HepG2 (cell line): Measurements from ENCODE around the gene EPHA2. TPM values are rescaled to one million over a fixed set of nuclear protein-coding genes. Genes with fewer than 3 reads are reported as not detected.

Experiments used
- CBX1 ChIP-seq: IDR thresholded peaks from one replicate; pipeline ENCODE4 v1.6.1; 2016; ENCODE audit warnings: antibody characterized with exemption, low read depth
- CEBPB ChIP-seq: IDR thresholded peaks from 2 replicates; pipeline ENCODE4 v1.6.1; 2011; ENCODE audit warnings: low read depth, low read length, improper control_type of control experiment, borderline replicate concordance
- CHCHD3 ChIP-seq: sonication (generic); formaldehyde crosslinking; IDR thresholded peaks from 2 replicates; pipeline ENCODE4 v1.8.0; 2022; ENCODE audit warnings: mild to moderate bottlenecking, missing genetic modification reagents, moderate library complexity
- EZH2 ChIP-seq: conservative IDR thresholded peaks from 2 replicates; pipeline ENCODE4 v1.6.1; 2012; ENCODE audit warnings: mild to moderate bottlenecking, low read depth, low read length, moderate library complexity
- GABPA ChIP-seq, 2 experiments: IDR thresholded peaks; 2 replicates each; pipeline ENCODE4 v1.6.1; 2011 to 2016; ENCODE audit warnings: low read depth in 2 of 2, low read length in 1 of 2, missing biosample characterization in 1 of 2, missing genetic modification characterization in 1 of 2
- KLF9 ChIP-seq: IDR thresholded peaks from 2 replicates; pipeline ENCODE4 v1.6.1; 2016; ENCODE audit warnings: low read depth
- MYNN ChIP-seq: sonication (generic); formaldehyde crosslinking; IDR thresholded peaks from 2 replicates; pipeline ENCODE4 v1.4.0; 2020; ENCODE audit warnings: mild to moderate bottlenecking, low read depth, missing genetic modification reagents
- PHB2 ChIP-seq: fragments of 450-650 bp; IDR thresholded peaks from 2 replicates; pipeline ENCODE4 v1.6.1; 2018; ENCODE audit not compliant: partially characterized antibody
- PLRG1 ChIP-seq: fragments of 450-650 bp; conservative IDR thresholded peaks from 2 replicates; pipeline ENCODE4 v1.6.1; 2016
- RFX1 ChIP-seq: fragments of 450-650 bp; IDR thresholded peaks from 2 replicates; pipeline ENCODE4 v1.6.1; 2017
- RNF2 ChIP-seq: fragments of 450-650 bp; conservative IDR thresholded peaks from 2 replicates; pipeline ENCODE4 v1.6.1; 2016; ENCODE audit warnings: low read depth
- SIN3B ChIP-seq: fragments of 150-350 bp; IDR thresholded peaks from 2 replicates; pipeline ENCODE4 v1.6.1; 2014; ENCODE audit warnings: low read length
- SMAD1 ChIP-seq: sonication (generic); formaldehyde crosslinking; IDR thresholded peaks from 2 replicates; pipeline ENCODE4 v1.4.0; 2020; ENCODE audit warnings: missing genetic modification reagents, low read depth, mild to moderate bottlenecking, borderline replicate concordance
- TOPORS ChIP-seq: sonication (generic); formaldehyde crosslinking; IDR thresholded peaks from 2 replicates; pipeline ENCODE4 v1.8.0; 2023; ENCODE audit warnings: mild to moderate bottlenecking, missing genetic modification reagents
- YY1 ChIP-seq: IDR thresholded peaks from 2 replicates; pipeline ENCODE4 v1.6.1; 2011; ENCODE audit warnings: low read length, low read depth, moderate library complexity, mild to moderate bottlenecking; ENCODE audit not compliant: insufficient read depth, insufficient replicate concordance
- ZNF296 ChIP-seq: sonication (generic); formaldehyde crosslinking; conservative IDR thresholded peaks from 2 replicates; pipeline ENCODE4 v1.5.0; 2020; ENCODE audit warnings: mild to moderate bottlenecking, missing genetic modification reagents
- ZNF775 ChIP-seq: sonication (generic); formaldehyde crosslinking; IDR thresholded peaks from 2 replicates; pipeline ENCODE4 v1.4.0; 2020; ENCODE audit warnings: missing genetic modification reagents, mild to moderate bottlenecking, moderate library complexity, borderline replicate concordance
- ZSCAN12 ChIP-seq: sonication (generic); formaldehyde crosslinking; IDR thresholded peaks from 2 replicates; pipeline ENCODE4 v1.9.0; 2021; ENCODE audit warnings: mild to moderate bottlenecking, missing genetic modification reagents
- polyA plus RNA-seq, 8 experiments: library from polyadenylated mRNA; depleted of rRNA in 3 of 8; stranded (reverse) in 7 of 8; unstranded in 1 of 8; fragments of >200 nt; fragmentation: Illumina TruSeq in 4 of 8; extraction: Trizol in 4 of 8; gene quantifications; 2 replicates each; pipeline versions ENCODE4 v1.2.1 to v1.2.3, GENCODE V29; 2011 to 2016; ENCODE audit warnings: low read depth in 4 of 8, missing spikeins in 1 of 8, mixed read lengths in 1 of 8; ENCODE audit not compliant: insufficient read depth in 1 of 8
- total RNA-seq, 5 experiments: library from RNA; depleted of rRNA; stranded (reverse); fragments of >200 nt; fragmentation: Illumina TruSeq; extraction: Trizol; gene quantifications; 2 replicates each; pipeline ENCODE4 v1.2.3, GENCODE V29; 2016; ENCODE audit warnings: low read depth in 1 of 5
- TF ChIP-seq, protein P1 (sequence below): IDR thresholded peaks from 2 replicates; pipeline ENCODE4 v1.6.1; 2016; ENCODE audit warnings: low read depth, control low read depth
- TF ChIP-seq, protein P2 (sequence below): sonication (generic); formaldehyde crosslinking; IDR thresholded peaks from 2 replicates; pipeline ENCODE4 v1.5.0; 2020; ENCODE audit warnings: mild to moderate bottlenecking, missing genetic modification reagents
- TF ChIP-seq, protein P3 (sequence below): sonication (generic); formaldehyde crosslinking; IDR thresholded peaks from 2 replicates; pipeline ENCODE4 v1.8.1; 2023; ENCODE audit warnings: mild to moderate bottlenecking, inconsistent platforms, moderate library complexity, missing genetic modification reagents, borderline replicate concordance
- TF ChIP-seq, protein P4 (sequence below): sonication (generic); formaldehyde crosslinking; IDR thresholded peaks from 2 replicates; pipeline ENCODE4 v1.8.1; 2023; ENCODE audit warnings: mild to moderate bottlenecking, moderate library complexity, missing genetic modification reagents
- TF ChIP-seq, protein P5 (sequence below): sonication (generic); formaldehyde crosslinking; IDR thresholded peaks from 2 replicates; pipeline ENCODE4 v1.4.0; 2020; ENCODE audit warnings: mild to moderate bottlenecking, low read depth, missing genetic modification reagents
- TF ChIP-seq, protein P6 (sequence below): sonication (generic); formaldehyde crosslinking; IDR thresholded peaks from 2 replicates; pipeline ENCODE4 v1.4.0; 2020; ENCODE audit warnings: missing genetic modification reagents

EPHA2 gene
- total and polyA plus RNA-seq, 2 of the 13 experiments (the other 11 are each of a cell fraction or from before 2014, with no cell fraction given) = 33.6 to 53.6 TPM

DNA sequence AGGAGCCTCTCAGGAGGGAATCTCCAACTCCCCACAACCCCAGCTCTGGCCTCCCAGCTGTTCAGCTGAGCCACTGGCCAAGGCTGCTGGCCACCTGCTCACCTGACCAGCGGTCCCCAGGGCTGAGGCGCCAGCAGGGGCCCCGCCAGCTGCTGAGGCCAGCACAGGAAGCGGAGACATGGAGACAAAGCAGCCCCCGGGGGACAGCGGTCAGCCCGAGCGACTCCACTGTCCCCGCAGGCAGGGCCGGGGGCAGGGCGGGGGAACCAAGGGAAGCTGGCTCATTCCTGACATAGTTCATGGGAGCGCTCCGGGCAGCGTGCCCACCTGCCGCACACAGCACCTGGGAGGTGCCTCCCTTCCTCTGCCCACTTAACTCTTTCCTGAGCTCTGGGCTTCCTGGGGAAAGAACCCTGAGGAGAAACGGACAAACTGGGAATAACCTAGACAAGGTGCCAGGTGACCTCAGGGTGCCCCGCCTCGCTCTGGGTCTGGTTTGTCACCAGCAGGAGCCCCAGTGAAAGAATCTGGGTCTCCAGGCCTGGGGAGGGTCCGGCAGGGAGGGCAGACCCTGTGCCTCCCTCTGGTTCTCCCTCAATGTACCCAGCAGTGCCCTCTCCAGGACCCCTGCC, 10.7 kb downstream of the EPHA2 start (continued):
- TF ChIP-seq, protein P1, sequence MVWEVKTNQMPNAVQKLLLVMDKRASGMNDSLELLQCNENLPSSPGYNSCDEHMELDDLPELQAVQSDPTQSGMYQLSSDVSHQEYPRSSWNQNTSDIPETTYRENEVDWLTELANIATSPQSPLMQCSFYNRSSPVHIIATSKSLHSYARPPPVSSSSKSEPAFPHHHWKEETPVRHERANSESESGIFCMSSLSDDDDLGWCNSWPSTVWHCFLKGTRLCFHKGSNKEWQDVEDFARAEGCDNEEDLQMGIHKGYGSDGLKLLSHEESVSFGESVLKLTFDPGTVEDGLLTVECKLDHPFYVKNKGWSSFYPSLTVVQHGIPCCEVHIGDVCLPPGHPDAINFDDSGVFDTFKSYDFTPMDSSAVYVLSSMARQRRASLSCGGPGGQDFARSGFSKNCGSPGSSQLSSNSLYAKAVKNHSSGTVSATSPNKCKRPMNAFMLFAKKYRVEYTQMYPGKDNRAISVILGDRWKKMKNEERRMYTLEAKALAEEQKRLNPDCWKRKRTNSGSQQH (CRISPR knock-in tag) = no peak
- TF ChIP-seq MYNN (CRISPR knock-in tag) = 0 out of 2 replicates have a peak, but pooled peaks have one; percentile 23
- TF ChIP-seq CHCHD3 (CRISPR knock-in tag) = 0 out of 2 replicates have a peak, but pooled peaks have one; percentile 6
- TF ChIP-seq TOPORS (CRISPR knock-in tag) = no peak
- TF ChIP-seq SIN3B = no peak
- no peak for TF ChIP-seq ZSCAN12
- TF ChIP-seq, protein P2, sequence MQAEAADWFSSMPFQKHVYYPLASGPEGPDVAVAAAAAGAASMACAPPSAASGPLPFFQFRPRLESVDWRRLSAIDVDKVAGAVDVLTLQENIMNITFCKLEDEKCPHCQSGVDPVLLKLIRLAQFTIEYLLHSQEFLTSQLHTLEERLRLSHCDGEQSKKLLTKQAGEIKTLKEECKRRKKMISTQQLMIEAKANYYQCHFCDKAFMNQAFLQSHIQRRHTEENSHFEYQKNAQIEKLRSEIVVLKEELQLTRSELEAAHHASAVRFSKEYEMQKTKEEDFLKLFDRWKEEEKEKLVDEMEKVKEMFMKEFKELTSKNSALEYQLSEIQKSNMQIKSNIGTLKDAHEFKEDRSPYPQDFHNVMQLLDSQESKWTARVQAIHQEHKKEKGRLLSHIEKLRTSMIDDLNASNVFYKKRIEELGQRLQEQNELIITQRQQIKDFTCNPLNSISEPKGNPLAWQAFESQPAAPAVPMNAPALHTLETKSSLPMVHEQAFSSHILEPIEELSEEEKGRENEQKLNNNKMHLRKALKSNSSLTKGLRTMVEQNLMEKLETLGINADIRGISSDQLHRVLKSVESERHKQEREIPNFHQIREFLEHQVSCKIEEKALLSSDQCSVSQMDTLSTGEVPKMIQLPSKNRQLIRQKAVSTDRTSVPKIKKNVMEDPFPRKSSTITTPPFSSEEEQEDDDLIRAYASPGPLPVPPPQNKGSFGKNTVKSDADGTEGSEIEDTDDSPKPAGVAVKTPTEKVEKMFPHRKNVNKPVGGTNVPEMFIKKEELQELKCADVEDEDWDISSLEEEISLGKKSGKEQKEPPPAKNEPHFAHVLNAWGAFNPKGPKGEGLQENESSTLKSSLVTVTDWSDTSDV (CRISPR knock-in tag) = 0 out of 2 replicates have a peak, but pooled peaks have one; percentile 8
- no peak for TF ChIP-seq CBX1
- TF ChIP-seq, protein P3, sequence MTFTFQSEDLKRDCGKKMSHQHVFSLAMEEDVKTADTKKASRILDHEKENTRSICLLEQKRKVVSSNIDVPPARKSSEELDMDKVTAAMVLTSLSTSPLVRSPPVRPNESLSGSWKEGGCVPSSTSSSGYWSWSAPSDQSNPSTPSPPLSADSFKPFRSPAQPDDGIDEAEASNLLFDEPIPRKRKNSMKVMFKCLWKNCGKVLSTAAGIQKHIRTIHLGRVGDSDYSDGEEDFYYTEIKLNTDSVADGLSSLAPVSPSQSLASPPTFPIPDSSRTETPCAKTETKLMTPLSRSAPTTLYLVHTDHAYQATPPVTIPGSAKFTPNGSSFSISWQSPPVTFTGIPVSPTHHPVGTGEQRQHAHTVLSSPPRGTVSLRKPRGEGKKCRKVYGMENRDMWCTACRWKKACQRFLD = no peak
- TF ChIP-seq, protein P4, sequence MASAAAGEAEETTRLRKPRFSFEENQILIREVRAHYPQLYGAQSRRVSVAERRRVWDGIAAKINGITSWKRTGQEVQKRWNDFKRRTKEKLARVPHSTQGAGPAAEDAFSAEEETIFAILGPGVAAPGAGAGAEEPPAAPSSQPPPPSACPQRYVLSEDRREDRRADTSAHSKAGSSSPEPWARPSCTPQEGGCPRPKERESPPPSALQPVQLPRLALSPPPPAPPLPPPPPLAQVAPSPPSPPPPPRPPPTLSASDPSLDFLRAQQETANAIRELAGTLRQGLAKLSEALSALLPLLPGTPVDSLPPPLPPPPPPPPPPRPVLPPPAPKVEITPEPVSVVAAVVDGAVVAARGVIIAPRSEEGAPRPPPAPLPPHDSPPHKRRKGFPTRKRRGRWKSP = no peak
- TF ChIP-seq, protein P5, sequence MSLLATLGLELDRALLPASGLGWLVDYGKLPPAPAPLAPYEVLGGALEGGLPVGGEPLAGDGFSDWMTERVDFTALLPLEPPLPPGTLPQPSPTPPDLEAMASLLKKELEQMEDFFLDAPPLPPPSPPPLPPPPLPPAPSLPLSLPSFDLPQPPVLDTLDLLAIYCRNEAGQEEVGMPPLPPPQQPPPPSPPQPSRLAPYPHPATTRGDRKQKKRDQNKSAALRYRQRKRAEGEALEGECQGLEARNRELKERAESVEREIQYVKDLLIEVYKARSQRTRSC = no peak
- no peak for TF ChIP-seq RNF2
- TF ChIP-seq KLF9 (CRISPR knock-in tag) = no peak
- TF ChIP-seq EZH2 = no peak
- peak; percentile 91 for TF ChIP-seq ZNF296 (CRISPR knock-in tag)
- TF ChIP-seq ZNF775 (CRISPR knock-in tag) = no peak
- TF ChIP-seq GABPA (IDR thresholded peaks at IDR 0.05; ENCODE audit: low read depth, low read length) = no peak
- no peak for TF ChIP-seq GABPA (CRISPR knock-in tag; IDR thresholded peaks at IDR 0.05; ENCODE audit: low read depth)
- TF ChIP-seq, protein P6, sequence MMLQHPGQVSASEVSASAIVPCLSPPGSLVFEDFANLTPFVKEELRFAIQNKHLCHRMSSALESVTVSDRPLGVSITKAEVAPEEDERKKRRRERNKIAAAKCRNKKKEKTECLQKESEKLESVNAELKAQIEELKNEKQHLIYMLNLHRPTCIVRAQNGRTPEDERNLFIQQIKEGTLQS (CRISPR knock-in tag) = no peak
- TF ChIP-seq PLRG1 = no peak
- no peak for TF ChIP-seq SMAD1 (CRISPR knock-in tag)
- TF ChIP-seq CEBPB = no peak
- TF ChIP-seq RFX1 = no peak
- TF ChIP-seq PHB2 = no peak
- no peak for TF ChIP-seq YY1
